Natural killer cell (primary cell): ENCODE results near the gene TUBA1C. TPM values are rescaled to one million over a fixed set of nuclear protein-coding genes. Genes with fewer than 3 reads are reported as not detected.
A peak's percentile ranks its signal among the peaks of the same experiment; 100 is the strongest.

Source experiments
- ATAC-seq, 3 donors: fragments of 150-1000 bp in 2 of 3; fragments of 200-7000 bp in 1 of 3; cut with Tn5 transposase; 1 replicate in 1 of 3; 2 replicates in 2 of 3; pipeline ENCODE4 v1.10.0; 2021; ENCODE audit warnings: mild to moderate bottlenecking in 2 of 3, moderate library complexity in 2 of 3
- DNase-seq, 2 donors: peaks; one replicate each; pipeline versions ENCODE4 v3.0.0 to v3.0.0-alpha.2; 2013 to 2021; ENCODE audit warnings: mixed read lengths in 1 of 2
- H3K27ac ChIP-seq: one replicate; pipeline ENCODE4 v1.5.1; 2013; ENCODE audit warnings: mild to moderate bottlenecking, low read length
- H3K27me3 ChIP-seq: one replicate; pipeline ENCODE4 v1.6.1; 2013; ENCODE audit warnings: low read length; ENCODE audit not compliant: control insufficient read depth, insufficient read depth
- H3K36me3 ChIP-seq: one replicate; pipeline ENCODE4 v1.6.1; 2013; ENCODE audit warnings: low read length; ENCODE audit not compliant: control insufficient read depth, insufficient read depth
- H3K4me1 ChIP-seq: one replicate; pipeline ENCODE4 v1.6.1; 2013; ENCODE audit warnings: low read length; ENCODE audit not compliant: control insufficient read depth, insufficient read depth
- H3K4me3 ChIP-seq: one replicate; pipeline ENCODE4 v1.5.1; 2013; ENCODE audit warnings: low read length
- H3K9me3 ChIP-seq: one replicate; pipeline ENCODE4 v1.6.1; 2013; ENCODE audit warnings: low read length; ENCODE audit not compliant: control insufficient read depth, insufficient read depth
- H3K27ac Mint-ChIP-seq, 2 donors: one replicate each; pipeline ENCODE4 v1.8.0; 2022; ENCODE audit warnings: mild to moderate bottlenecking in 2 of 2, mixed read lengths in 2 of 2, moderate library complexity in 1 of 2
- H3K27me3 Mint-ChIP-seq, 2 donors: one replicate each; pipeline ENCODE4 v1.8.0; 2022; ENCODE audit warnings: low read depth in 2 of 2, mixed read lengths in 2 of 2
- H3K36me3 Mint-ChIP-seq: one replicate; pipeline ENCODE4 v1.8.0; 2022; ENCODE audit warnings: mixed read lengths
- H3K4me1 Mint-ChIP-seq, 2 donors: one replicate each; pipeline ENCODE4 v1.8.0; 2022; ENCODE audit warnings: mixed read lengths in 2 of 2
- H3K4me3 Mint-ChIP-seq: one replicate; pipeline ENCODE4 v1.8.0; 2022; ENCODE audit warnings: mild to moderate bottlenecking, moderate library complexity, mixed read lengths
- H3K9me3 Mint-ChIP-seq, 2 donors: one replicate each; pipeline ENCODE4 v1.8.0; 2022; ENCODE audit warnings: mixed read lengths in 2 of 2
- WGBS: methylation state at CpG from one replicate; pipeline ENCODE4 v1.1.7; 2013; ENCODE audit warnings: missing lambda C conversion rate; ENCODE audit not compliant: insufficient coverage; 5-methylcytosine and 5-hydroxymethylcytosine counted together
- intact Hi-C: fragments of 100-400 bp; cut with micrococcal nuclease; formaldehyde crosslinking; loops from one replicate; pipeline ENCODE4 v1.14.2; 2022
- total RNA-seq, 4 donors: library from RNA; stranded (reverse); fragments of 120-200 nt in 1 of 4; gene quantifications; one replicate each; pipeline versions ENCODE4 v1.2.3 to v1.2.4, GENCODE V29; 2013 to 2022
- TF ChIP-seq, protein P1 (sequence below): fragments of 200-600 bp; IDR thresholded peaks from one replicate; pipeline ENCODE4 v1.8.0; 2022; ENCODE audit warnings: antibody characterized with exemption

The TUBA1C gene
- 10 to 100 TPM; 19.0 to 39.6 (median 24.9) TPM for total RNA-seq
- 40.1 TPM for total RNA-seq (2013)

GRCh38 chr12:49264873-49265792 is at the start of gene TUBA1C:
Gene TUBA1C (plus strand): TSS chr12:49265082. CDS start chr12:49265182, 100 bp downstream.
- Histone ChIP-seq H3K27me3 (no peaks in the 10 kb centered on the region), H3K4me3 (peak within 1 kb of the TSS; percentile 87), H3K4me1 (peaks cover 26% of the 10 kb centered on the region), H3K36me3 (peaks cover 9% of the 10 kb centered on the region), H3K27ac (peak within 1 kb of the TSS; percentile 79), H3K9me3 (no peaks in the 10 kb centered on the region)
- H3K4me1 Mint-ChIP-seq: peaks cover 19 to 25% of the 10 kb centered on the region in 2 donors
- DNase-seq (peak; percentile 77 to 91), ATAC-seq (peak; percentile 88 to 96 (median 93))
- H3K4me3 Mint-ChIP-seq: peak within 1 kb of the TSS; percentile 95
- H3K27me3 Mint-ChIP-seq: no peaks in the 10 kb centered on the region
- TF ChIP-seq, protein P1, sequence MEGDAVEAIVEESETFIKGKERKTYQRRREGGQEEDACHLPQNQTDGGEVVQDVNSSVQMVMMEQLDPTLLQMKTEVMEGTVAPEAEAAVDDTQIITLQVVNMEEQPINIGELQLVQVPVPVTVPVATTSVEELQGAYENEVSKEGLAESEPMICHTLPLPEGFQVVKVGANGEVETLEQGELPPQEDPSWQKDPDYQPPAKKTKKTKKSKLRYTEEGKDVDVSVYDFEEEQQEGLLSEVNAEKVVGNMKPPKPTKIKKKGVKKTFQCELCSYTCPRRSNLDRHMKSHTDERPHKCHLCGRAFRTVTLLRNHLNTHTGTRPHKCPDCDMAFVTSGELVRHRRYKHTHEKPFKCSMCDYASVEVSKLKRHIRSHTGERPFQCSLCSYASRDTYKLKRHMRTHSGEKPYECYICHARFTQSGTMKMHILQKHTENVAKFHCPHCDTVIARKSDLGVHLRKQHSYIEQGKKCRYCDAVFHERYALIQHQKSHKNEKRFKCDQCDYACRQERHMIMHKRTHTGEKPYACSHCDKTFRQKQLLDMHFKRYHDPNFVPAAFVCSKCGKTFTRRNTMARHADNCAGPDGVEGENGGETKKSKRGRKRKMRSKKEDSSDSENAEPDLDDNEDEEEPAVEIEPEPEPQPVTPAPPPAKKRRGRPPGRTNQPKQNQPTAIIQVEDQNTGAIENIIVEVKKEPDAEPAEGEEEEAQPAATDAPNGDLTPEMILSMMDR: no peak
- peak within 1 kb of the TSS; percentile 80 to 91 for H3K27ac Mint-ChIP-seq
- H3K9me3 Mint-ChIP-seq: no peaks in the 10 kb centered on the region
- no peaks in the 10 kb centered on the region for H3K36me3 Mint-ChIP-seq
- WGBS: under 1% methylated on average over 53 of the region's 61 CpGs
- intact Hi-C loops: no loop called here

GRCh38 chr12:49219417-49220026 is 45.4 kb upstream of the TUBA1C start:
- no peak overlapping the region for H3K27ac Mint-ChIP-seq
- H3K9me3 Mint-ChIP-seq: no peaks in the 10 kb centered on the region
- DNase-seq: no peak
- TF ChIP-seq, protein P1: no peak
- no peaks in the 10 kb centered on the region for H3K4me1 Mint-ChIP-seq
- no peaks in the 10 kb centered on the region for H3K9me3 ChIP-seq
- 95% methylated on average over 8 of the region's 11 CpGs for WGBS
- no peak for ATAC-seq
- H3K4me1 ChIP-seq: peaks cover 3% of the 10 kb centered on the region
- no peak overlapping the region for H3K4me3 Mint-ChIP-seq
- no peak overlapping the region for H3K27ac ChIP-seq
- H3K27me3 ChIP-seq: no peaks in the 10 kb centered on the region
- H3K27me3 Mint-ChIP-seq: peaks cover 3 to 7% of the 10 kb centered on the region in 2 donors
- H3K36me3 Mint-ChIP-seq: no peaks in the 10 kb centered on the region
- H3K4me3 ChIP-seq: no peak overlapping the region
- intact Hi-C loops: no loop called here
- no peaks in the 10 kb centered on the region for H3K36me3 ChIP-seq

- no peak overlapping the region for H3K4me3 ChIP-seq
- H3K4me3 Mint-ChIP-seq: no peak overlapping the region
- no peaks in the 10 kb centered on the region for H3K36me3 Mint-ChIP-seq
- WGBS: 54% methylated on average over 3 of the region's 4 CpGs
- H3K9me3 ChIP-seq: no peaks in the 10 kb centered on the region
- TF ChIP-seq, protein P1: no peak
- H3K27me3 ChIP-seq: no peaks in the 10 kb centered on the region
- H3K27ac Mint-ChIP-seq: no peak overlapping the region
- H3K36me3 ChIP-seq: no peaks in the 10 kb centered on the region
- intact Hi-C loops: no loop called here
- no peak overlapping the region for H3K27ac ChIP-seq
- H3K4me1 Mint-ChIP-seq: no peaks in the 10 kb centered on the region
- H3K27me3 Mint-ChIP-seq: peaks cover 0 to 7% of the 10 kb centered on the region in 2 donors
- peaks cover 3% of the 10 kb centered on the region for H3K4me1 ChIP-seq
- no peak for ATAC-seq
- DNase-seq: no peak
- no peaks in the 10 kb centered on the region for H3K9me3 Mint-ChIP-seq
Observed at GRCh38 chr12:49220972-49221371, 43.9 kb upstream of the TUBA1C start.
